Stomach smooth muscle (tissue), 2 donors: Measurements from ENCODE around the gene ARAP1.

Experiments
- H3K27ac ChIP-seq: one replicate; pipeline ENCODE4 v1.7.0; 2013; ENCODE audit warnings: mild to moderate bottlenecking, low read length, inconsistent platforms
- H3K27me3 ChIP-seq, 2 donors: one replicate each; pipeline ENCODE4 v1.7.0; 2013; ENCODE audit warnings: low read length in 2 of 2; ENCODE audit not compliant: insufficient read depth in 2 of 2, control insufficient read depth in 1 of 2
- H3K36me3 ChIP-seq, 2 donors: one replicate each; pipeline ENCODE4 v1.7.0; 2013; ENCODE audit warnings: low read length in 2 of 2; ENCODE audit not compliant: control insufficient read depth in 2 of 2, insufficient read depth in 2 of 2
- H3K4me1 ChIP-seq: one replicate; pipeline ENCODE4 v1.7.0; 2013; ENCODE audit warnings: low read length; ENCODE audit not compliant: control insufficient read depth, insufficient read depth
- H3K4me3 ChIP-seq, 2 donors: one replicate each; pipeline ENCODE4 v1.7.0; 2013; ENCODE audit warnings: low read length in 2 of 2
- H3K9ac ChIP-seq, 2 donors: one replicate each; pipeline ENCODE4 v1.7.0; 2013; ENCODE audit warnings: low read length in 2 of 2, mild to moderate bottlenecking in 1 of 2
- H3K9me3 ChIP-seq, 2 donors: one replicate each; pipeline ENCODE4 v1.7.0; 2013; ENCODE audit warnings: low read length in 2 of 2; ENCODE audit not compliant: control insufficient read depth in 2 of 2
- donor health status: healthy.
- donor health status: Pancreatic carcinoma.

Gene ARAP1

GRCh38 chr11:72787216-72788104, 35.3 kb upstream of the ARAP1 start:
- H3K27me3 ChIP-seq, result no peaks in the 10 kb centered on the region
- H3K4me3 ChIP-seq, result no peak overlapping the region
- H3K36me3 ChIP-seq, result no peaks in the 10 kb centered on the region
- H3K27ac ChIP-seq, result no peak overlapping the region
- peaks cover under 1% of the 10 kb centered on the region for H3K4me1 ChIP-seq
- H3K9me3 ChIP-seq, result no peaks in the 10 kb centered on the region
- H3K9ac ChIP-seq, result no peak overlapping the region

- Histone ChIP-seq H3K4me1 (peaks cover 4% of the 10 kb centered on the region), H3K9ac (no peak overlapping the region), H3K4me3 (no peak overlapping the region), H3K27ac (no peak overlapping the region), H3K27me3 (no peaks in the 10 kb centered on the region), H3K9me3 (no peaks in the 10 kb centered on the region), H3K36me3 (no peaks in the 10 kb centered on the region)
Observed at GRCh38 chr11:72786305-72787215, 34.4 kb upstream of the ARAP1 start.

DNA sequence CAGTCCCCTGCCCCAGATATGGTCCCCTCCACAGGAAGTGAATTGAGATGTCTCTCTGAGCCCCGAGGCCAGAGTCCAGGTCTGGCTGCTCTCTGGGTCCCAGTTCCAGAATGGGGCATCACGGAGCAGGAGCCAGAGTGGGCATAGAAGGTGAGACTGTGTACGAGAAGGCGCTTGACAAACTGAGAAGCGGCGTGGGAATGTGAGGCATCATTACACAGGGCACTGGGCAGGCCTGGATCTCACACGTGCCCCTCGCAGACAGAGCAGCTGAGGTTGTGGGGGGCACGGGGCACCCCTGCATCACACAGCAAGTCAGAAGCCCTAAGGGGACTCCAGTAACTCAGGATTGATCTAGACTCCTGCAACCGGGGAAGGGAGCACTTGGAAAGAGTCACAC, 32.5 kb upstream of the ARAP1 start:
- Histone ChIP-seq H3K9me3 (no peaks in the 10 kb centered on the region), H3K27me3 (no peaks in the 10 kb centered on the region), H3K27ac (no peak overlapping the region), H3K4me1 (peaks cover 19% of the 10 kb centered on the region), H3K4me3 (no peak overlapping the region), H3K9ac (no peak overlapping the region), H3K36me3 (no peaks in the 10 kb centered on the region)

DNA sequence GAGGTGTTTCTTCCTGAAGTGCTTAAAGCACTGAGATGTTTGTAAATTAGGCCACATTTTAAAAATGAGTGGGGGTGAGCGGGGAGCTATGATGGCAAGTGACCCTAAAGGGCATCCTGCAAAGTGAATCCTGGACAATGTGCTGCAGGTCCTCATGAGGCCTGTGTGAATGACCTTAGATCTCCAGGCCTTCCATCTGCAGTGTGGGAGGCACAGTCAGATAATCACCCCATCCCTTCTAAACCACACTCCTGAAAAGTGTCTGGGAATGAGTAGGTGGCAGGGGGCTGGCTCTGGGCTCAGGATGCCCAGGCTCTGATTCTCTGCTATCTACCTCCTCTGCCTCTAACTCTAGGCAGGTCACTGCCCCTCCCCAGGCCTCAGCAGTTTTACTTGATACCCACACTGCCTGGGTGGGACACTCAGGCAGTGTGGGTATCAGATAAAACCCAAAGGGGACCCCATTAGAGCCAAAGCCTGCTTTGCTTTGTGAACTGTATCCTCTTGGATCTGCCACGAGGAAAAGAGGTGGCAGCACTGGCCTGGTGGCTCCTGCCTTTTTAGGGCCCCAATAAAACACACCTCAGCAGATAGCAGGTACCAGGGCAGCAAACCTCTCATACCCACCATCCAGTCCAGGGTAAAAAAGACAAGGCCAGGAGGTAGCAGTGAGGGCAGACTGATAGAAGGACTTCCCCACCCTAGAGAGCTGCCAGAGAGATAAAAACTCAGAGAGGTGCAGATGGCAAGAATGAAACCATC, 31.1 kb upstream of the ARAP1 start:
- no peaks in the 10 kb centered on the region for H3K36me3 ChIP-seq
- no peak overlapping the region for H3K27ac ChIP-seq
- no peak overlapping the region for H3K4me3 ChIP-seq
- H3K9me3 ChIP-seq, result no peaks in the 10 kb centered on the region
- peaks cover 22% of the 10 kb centered on the region for H3K4me1 ChIP-seq
- H3K9ac ChIP-seq, result no peak overlapping the region
- H3K27me3 ChIP-seq, result no peaks in the 10 kb centered on the region

DNA sequence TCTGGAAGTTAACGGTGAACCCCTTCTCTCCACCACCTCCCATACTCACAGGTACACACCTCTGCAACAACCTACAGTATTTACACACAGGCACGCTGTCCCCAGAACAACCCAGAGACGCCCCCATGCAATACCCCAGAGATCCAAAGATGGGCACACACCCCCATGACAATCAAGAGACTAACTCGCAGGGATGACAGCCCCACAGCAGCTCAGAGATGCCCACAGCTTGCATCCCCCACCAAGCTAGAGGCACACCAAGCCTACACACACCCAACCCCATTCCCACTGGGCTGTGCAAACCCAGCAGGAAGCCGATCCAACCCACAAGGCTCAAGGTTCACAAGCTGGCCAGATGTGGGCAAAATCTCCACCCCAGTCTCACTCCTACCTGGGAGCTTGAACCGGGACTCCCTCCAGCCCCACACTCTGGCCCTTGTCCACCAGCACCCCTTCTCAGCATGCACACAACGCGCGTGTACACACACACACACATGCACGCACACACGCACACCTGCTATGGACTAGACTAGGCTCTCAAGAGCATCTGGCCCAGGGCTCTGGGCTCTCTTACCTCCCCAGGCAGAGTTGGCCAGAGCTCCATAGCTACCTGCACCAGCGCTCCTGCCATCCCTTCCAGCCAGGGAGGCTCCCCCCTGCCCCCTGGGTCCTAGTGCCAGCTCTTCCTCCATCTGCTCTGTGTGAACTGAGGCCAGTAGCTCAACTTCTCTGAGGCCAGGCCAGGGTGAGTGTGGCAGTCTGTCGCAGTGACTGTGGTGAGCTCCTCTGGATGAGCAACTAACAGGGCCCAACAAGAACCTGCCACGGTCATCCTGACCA, 30.1 kb upstream of the ARAP1 start:
- H3K27ac ChIP-seq, result no peak overlapping the region
- no peaks in the 10 kb centered on the region for H3K9me3 ChIP-seq
- peak overlapping the region; percentile 45 to 66 for H3K4me3 ChIP-seq
- H3K9ac ChIP-seq, result no peak overlapping the region
- H3K4me1 ChIP-seq, result peaks cover 22% of the 10 kb centered on the region
- H3K27me3 ChIP-seq, result no peaks in the 10 kb centered on the region
- no peaks in the 10 kb centered on the region for H3K36me3 ChIP-seq

DNA sequence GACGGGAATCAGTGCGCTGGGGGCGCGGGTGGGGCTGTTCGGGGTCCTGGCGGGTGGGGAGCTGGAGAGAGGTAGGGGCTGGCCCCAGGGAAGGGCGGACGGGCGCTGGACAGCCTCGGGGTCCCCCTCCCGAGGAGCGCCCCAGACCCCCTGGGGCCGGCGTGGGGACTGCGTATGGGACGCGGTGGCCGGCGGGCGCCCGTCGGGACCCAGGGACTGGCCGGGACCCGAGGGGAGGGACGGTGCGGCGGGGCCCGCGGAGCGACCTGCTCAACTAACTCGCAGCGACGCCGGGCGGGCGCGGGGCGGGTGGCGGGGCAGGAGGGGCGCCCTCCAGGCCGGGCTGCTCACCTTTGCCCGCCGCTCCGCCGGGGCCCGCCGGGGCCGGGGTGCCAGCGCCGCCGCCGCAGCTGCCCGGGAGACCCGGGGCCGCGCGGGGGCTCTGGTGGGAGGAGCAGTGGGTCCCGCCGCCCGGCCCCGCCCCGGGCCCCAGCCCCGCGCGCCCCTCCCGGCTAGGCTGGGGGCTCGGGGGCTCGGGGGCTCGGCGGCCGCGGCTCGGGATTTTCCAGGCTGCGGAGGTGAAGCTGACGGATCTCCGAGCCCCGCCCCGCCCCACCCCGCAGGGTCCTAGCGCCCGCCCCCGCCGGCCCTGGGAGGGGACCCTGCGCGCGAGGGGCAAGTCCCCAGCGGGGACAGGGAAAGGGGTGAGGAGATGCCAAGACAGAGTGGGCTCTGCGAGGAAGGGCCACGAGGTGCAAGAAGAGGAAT, 29.3 kb upstream of the ARAP1 start:
- no peak overlapping the region for H3K27ac ChIP-seq
- no peaks in the 10 kb centered on the region for H3K36me3 ChIP-seq
- peak overlapping the region; percentile 53 to 60 for H3K9ac ChIP-seq
- peak overlapping the region; percentile 45 to 75 for H3K4me3 ChIP-seq
- H3K9me3 ChIP-seq, result no peaks in the 10 kb centered on the region
- no peaks in the 10 kb centered on the region for H3K27me3 ChIP-seq
- H3K4me1 ChIP-seq, result peaks cover 22% of the 10 kb centered on the region

- no peaks in the 10 kb centered on the region for H3K36me3 ChIP-seq
- H3K4me1 ChIP-seq, result peaks cover 22% of the 10 kb centered on the region
- H3K27ac ChIP-seq, result no peak overlapping the region
- peak overlapping the region; percentile 43 to 75 for H3K4me3 ChIP-seq
- no peaks in the 10 kb centered on the region for H3K9me3 ChIP-seq
- H3K9ac ChIP-seq, result peak overlapping the region; percentile 53 to 60
- H3K27me3 ChIP-seq, result no peaks in the 10 kb centered on the region
Observed at GRCh38 chr11:72781063-72781312, 28.8 kb upstream of the ARAP1 start.

GRCh38 chr11:72780296-72781062, 28.3 kb upstream of the ARAP1 start:
- Histone ChIP-seq H3K4me1 (peaks cover 22% of the 10 kb centered on the region), H3K9ac (peak overlapping the region; percentile 53 to 60), H3K27ac (no peak overlapping the region), H3K27me3 (no peaks in the 10 kb centered on the region), H3K9me3 (no peaks in the 10 kb centered on the region), H3K36me3 (no peaks in the 10 kb centered on the region), H3K4me3 (peak overlapping the region; percentile 43 to 75)

DNA sequence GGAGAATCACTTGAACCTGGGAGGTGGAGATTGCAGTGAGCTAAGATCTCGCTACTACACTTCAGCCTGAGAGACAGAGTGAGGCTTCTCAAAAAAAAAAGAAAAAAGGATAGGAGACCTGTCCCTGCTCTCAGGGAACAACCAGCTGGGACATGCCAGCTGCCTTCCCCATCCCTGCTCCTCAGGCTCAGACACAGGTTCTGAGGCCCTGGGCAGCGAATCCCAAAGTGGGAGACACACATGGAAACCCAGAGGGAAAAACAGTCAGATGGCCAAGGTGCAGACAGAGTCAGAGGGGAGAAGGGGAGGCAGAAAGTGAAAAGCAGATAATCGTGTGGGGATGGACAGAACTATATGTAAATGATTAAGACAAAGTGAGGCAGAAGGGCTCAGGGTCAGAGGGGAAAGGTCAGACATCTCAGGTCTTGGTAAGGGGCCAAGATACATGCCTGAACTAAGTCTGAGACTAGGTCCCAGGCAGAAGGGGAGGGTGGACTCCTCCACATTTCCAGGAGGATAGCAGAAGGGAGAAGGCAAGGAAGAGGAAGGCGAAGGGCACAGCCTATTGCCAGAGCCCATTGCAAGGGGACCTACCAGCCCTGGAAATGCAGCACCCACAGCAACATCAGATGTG, 27.4 kb upstream of the ARAP1 start:
- no peak overlapping the region for H3K9ac ChIP-seq
- H3K27ac ChIP-seq, result no peak overlapping the region
- no peaks in the 10 kb centered on the region for H3K27me3 ChIP-seq

More for the DNA sequence above, 27.4 kb upstream of the ARAP1 start:
- no peaks in the 10 kb centered on the region for H3K36me3 ChIP-seq
- no peak overlapping the region for H3K4me3 ChIP-seq
- H3K4me1 ChIP-seq, result peaks cover 22% of the 10 kb centered on the region
- H3K9me3 ChIP-seq, result no peaks in the 10 kb centered on the region
